HG03432 (cell line): ENCODE results near the gene RBM28.
"Not testable (repeated sequence)": the region's sequence is repeated elsewhere in the genome, so short reads cannot be mapped to it uniquely, and the experiment has no call there.

Source experiments
- ATAC-seq: cut with Tn5 transposase; IDR thresholded peaks from one replicate; pipeline ENCODE4 v1.9.1; 2021; ENCODE audit warnings: mild to moderate bottlenecking, moderate library complexity; ENCODE audit not compliant: unreplicated experiment

Gene RBM28

GRCh38 chr7:128298004-128298403 is 45.7 kb downstream of the RBM28 start:
- not testable (repeated sequence) for ATAC-seq

GRCh38 chr7:128287556-128287955 is 56.2 kb downstream of the RBM28 start:
- no peak for ATAC-seq

GRCh38 chr7:128284102-128284501 is 59.6 kb downstream of the RBM28 start:
- no peak for ATAC-seq

GRCh38 chr7:128281605-128282380 is 61.9 kb downstream of the RBM28 start:
- ATAC-seq: no peak

- not testable (repeated sequence) for ATAC-seq
These were observed 63.3 kb downstream of the RBM28 start for GRCh38 chr7:128280451-128280850.

- ATAC-seq: no peak
These were observed 64.5 kb downstream of the RBM28 start for GRCh38 chr7:128279124-128279713.

GRCh38 chr7:128278366-128278765 is 65.3 kb downstream of the RBM28 start:
- no peak for ATAC-seq

GRCh38 chr7:128275681-128276080 is 68.0 kb downstream of the RBM28 start:
- ATAC-seq: no peak

- no peak for ATAC-seq
These were observed 68.7 kb downstream of the RBM28 start for GRCh38 chr7:128274884-128275603.

- ATAC-seq: no peak
These were observed 69.3 kb downstream of the RBM28 start for GRCh38 chr7:128274246-128274883.

GRCh38 chr7:128271942-128272481 is 71.7 kb downstream of the RBM28 start:
- no peak for ATAC-seq

- ATAC-seq: no peak
These were observed 72.2 kb downstream of the RBM28 start for GRCh38 chr7:128271471-128271941.

GRCh38 chr7:128270826-128271272 is 72.9 kb downstream of the RBM28 start:
- ATAC-seq: no peak

- no peak for ATAC-seq
These were observed 75.5 kb downstream of the RBM28 start for GRCh38 chr7:128268233-128268632.

GRCh38 chr7:128267595-128267924 is 76.1 kb downstream of the RBM28 start:
- no peak for ATAC-seq

GRCh38 chr7:128266883-128267594 is 76.7 kb downstream of the RBM28 start:
- no peak for ATAC-seq

- ATAC-seq: no peak
These were observed 77.2 kb downstream of the RBM28 start for GRCh38 chr7:128266529-128266882.

GRCh38 chr7:128265906-128266300 is 77.8 kb downstream of the RBM28 start:
- no peak for ATAC-seq

GRCh38 chr7:128265156-128265905 is 78.4 kb downstream of the RBM28 start:
- no peak for ATAC-seq

GRCh38 chr7:128264477-128264876 is 79.2 kb downstream of the RBM28 start:
- no peak for ATAC-seq
